Fibroblast of skin of left quadriceps (primary cell): ENCODE measurements around the gene ATP2B1.
"Not testable (repeated sequence)": the region's sequence is repeated elsewhere in the genome, so short reads cannot be mapped to it uniquely, and the experiment has no call there.

Experiments used
- DNase-seq, 2 experiments: peaks; one replicate each; pipeline ENCODE4 v3.0.0-alpha.2; 2013; ENCODE audit warnings: low read depth in 2 of 2

ATP2B1 gene

GRCh38 chr12:89708565-89709156 lies at the start of gene ATP2B1:
TSS of gene ATP2B1 (minus strand) at chr12:89708838. CDS start at chr12:89655886, 52,952 bp downstream.
- DNase-seq, result peak; percentile 67 to 70

DNA sequence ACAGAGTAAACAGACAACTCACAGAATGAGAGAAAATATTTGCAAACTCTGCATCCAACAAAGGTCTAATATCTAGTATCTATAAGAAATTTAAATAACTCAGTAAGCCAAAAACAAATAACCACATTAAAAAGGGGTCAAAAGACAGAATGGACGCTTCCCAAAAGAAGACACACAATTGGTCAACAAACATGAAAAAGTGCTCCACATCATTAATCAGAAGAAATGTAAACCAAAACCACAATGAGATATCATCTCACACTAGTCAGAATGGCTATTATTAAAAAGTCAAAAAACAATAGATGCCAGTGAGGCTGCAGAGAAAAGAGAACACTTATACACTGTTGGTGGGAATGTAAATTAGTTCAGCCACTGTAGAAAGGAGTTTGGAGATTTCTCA lies 49.3 kb upstream of the ATP2B1 start:
- DNase-seq, result not testable (repeated sequence)

- peak; percentile 98 for DNase-seq
Measured at GRCh38 chr12:89756585-89757398, 48.2 kb upstream of the ATP2B1 start.

DNA sequence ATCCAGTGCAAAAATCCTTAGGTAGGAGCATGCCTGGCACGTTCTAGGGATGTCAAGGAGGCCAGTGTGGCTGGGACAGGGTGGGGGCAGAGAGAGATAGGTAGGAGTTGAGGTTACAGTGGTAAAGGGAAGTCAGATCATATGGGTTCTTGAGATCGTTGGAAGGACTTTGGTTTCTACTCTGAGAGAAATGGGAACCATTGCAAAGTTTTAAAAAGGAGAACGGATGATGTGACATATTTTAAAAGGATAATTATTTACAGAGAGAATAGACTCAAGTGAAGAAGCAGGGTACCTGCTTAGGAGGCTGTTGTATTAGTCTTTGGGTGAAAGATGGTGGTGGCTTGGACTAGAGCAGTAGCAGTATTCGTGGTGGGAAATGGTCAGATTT lies 47.6 kb upstream of the ATP2B1 start:
- no peak for DNase-seq

DNA sequence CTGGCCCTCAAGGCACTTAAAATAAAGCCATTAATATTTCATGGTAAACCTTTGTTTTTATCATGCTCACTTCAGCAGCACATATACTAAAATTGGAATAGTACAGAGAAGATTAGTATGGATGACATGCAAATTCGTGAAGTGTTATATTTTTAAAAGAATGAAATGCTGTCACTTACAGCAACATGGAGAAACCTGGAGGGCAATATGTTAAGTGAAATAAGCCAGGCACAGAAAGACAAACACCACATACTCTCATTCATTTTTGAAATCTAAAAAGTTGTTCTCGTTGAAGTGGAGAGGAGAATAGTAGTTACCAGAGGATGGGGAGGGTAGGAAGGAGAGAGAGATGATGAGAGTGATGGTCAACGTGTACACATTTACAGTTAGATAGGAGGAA lies 45.4 kb upstream of the ATP2B1 start:
- DNase-seq, result no peak

- no peak for DNase-seq
Measured at GRCh38 chr12:89752341-89752740, 43.7 kb upstream of the ATP2B1 start.

- peak; percentile 57 to 59 for DNase-seq
Measured at GRCh38 chr12:89750389-89751351, 42.0 kb upstream of the ATP2B1 start.

- DNase-seq, result no peak
Measured at GRCh38 chr12:89748791-89749190, 40.2 kb upstream of the ATP2B1 start.

DNA sequence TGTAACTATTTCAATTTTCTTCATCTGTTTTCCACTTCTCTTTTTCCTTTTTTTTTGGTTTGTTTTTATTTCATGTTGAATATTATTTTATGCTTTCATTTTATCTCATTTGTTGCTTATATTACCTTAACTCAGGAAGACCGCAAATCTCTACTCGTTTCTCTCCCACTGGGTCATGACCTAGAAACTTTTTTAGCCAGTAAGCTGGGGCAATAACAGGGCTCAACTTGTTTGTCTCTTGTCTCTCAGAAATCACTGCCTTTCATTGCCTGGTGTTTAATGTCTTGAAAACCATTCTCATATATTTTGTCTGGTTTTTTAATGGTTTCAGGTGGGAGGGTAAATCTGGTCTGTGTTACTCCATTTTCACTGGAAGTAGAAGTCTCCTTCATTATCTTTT lies 36.6 kb upstream of the ATP2B1 start:
- no peak for DNase-seq

DNA sequence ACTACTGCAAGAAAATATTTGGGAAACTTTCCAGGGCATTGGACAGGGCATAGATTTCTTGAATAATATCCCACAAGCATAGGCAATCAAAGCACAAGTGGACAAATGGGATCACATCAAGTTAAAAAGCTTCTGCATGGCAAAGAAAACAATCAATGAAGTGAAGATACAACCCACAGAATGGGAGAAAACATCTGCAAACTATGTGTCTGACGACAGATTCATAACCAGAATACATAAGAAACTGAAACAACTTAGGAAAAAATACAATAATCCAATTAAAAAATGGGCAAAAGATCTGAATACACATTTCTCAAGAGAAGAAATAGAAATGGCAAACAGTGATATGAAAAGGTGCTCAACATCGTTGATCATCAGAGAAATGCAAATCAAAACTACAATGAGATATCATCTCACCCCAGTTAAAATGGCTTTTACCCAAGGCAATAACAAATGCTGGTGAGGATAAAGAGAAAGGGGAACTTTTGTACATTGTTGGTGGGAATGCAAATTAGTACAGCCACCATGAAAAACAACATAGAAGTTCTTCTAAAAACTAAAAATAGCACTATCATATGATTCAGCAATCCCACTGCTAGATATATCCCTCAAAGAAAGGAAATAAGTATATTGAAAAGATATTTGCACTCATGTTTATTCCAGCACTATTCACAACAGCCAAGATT lies 33.8 kb upstream of the ATP2B1 start:
- DNase-seq, result no peak

- DNase-seq, result no peak
Measured at GRCh38 chr12:89740943-89741342, 32.3 kb upstream of the ATP2B1 start.

- DNase-seq, result no peak
Measured at GRCh38 chr12:89736995-89737394, 28.4 kb upstream of the ATP2B1 start.

GRCh38 chr12:89733579-89734201 lies 25.1 kb upstream of the ATP2B1 start:
- DNase-seq, result peak; percentile 98

GRCh38 chr12:89732522-89732921 lies 23.9 kb upstream of the ATP2B1 start:
- DNase-seq, result no peak

GRCh38 chr12:89731614-89732013 lies 23.0 kb upstream of the ATP2B1 start:
- peak; percentile 39 to 46 for DNase-seq

DNA sequence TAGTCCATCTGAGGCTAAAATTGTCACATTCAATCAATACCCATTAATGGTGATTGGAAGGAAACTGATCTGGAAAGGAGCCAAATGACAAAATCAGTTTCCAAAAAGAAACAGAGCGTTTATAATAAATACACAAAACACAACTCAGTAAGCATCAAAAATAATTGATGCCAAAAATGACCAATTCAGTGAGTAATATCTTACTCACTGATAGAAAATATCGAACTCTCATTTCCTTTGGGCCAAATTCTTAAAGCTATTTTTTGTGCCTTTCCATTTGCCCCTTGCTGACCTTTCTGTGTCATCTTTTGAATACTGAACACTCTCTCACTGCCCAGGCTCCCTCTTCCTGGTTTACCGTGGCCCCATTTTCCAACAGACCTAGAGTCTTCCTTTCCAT lies 22.5 kb upstream of the ATP2B1 start:
- DNase-seq, result no peak

DNA sequence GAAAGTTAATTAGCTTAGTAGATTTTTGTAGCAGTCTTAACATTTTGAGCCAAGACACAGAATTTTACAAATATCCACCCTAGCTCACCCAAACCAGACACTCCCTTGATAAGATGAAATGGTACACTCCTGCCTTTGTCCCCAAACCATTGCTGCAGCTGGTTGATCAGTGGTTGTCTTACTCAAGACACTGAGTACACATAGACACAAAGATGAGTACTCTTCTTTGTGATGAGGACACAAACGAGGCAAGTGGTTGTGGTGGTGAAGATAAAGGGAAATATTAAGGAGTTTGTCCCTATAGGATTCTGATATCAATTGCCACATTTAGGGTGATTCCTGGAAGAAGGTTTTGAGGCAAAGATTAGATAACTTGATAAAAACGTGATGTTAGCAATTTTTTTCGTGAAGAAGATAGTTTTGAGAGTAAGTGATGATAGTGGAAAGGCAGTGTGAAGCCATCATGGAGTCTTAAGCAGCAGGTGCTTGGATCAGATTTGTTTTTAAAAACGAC lies 21.4 kb upstream of the ATP2B1 start:
- no peak for DNase-seq

DNA sequence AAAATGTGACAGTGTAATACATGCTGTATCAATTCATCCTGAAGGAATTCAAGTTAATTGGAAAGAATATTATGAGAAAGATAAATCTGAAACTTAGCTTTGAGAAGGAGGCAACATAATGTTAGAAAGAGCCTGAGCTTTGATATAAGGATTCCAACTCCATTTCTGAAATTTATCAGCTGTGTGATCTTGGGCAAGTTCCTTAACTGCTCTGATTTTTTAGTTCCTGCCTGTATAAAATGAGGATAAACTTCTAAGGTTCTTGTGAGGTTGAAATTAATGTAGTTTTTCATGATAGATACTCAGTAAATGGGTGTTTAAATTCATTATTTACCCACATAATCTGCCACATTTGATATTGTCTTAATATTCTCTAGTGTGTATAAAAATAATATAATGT lies 14.6 kb upstream of the ATP2B1 start:
- DNase-seq, result no peak

GRCh38 chr12:89721291-89721987 lies 12.8 kb upstream of the ATP2B1 start:
- DNase-seq, result no peak

DNA sequence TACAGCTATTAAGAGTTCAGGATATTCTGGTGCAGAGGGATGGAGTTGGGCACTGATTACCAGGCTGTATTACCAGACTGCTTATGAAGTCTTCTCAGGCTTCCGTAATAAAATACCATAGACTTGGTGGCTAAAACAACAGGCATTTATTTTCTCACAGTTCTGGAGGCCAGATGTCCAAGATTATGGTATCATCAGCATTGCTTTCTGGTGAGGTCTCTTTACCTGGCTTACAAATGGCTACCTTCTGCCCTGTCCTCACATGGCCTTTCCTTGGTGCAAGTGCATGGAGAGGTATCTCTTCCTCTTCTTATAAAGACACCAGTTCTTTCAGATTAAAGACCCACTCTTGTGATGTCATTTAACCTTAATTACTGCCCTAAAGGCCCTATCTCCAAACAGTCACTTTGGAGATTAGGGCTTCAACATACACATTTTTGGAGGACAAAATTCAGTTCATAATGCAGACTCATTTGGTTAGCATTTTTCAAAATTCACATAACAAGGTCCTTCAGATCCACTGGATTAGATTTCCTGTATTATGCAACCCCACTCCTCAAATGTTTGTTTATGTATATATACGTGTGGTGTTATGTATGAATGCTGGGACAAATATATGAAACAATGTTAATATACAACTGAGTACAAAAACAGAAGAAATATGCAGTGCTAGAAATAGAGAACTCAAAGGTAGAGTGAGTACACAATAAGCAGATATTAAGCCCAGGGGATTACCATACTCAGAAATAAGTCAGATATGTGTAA lies 9.3 kb upstream of the ATP2B1 start:
- DNase-seq, result no peak
